NCI-H1436 treated with DMSO at 0.1 percent for 48 hours (cell line): ENCODE data around the gene HECTD2.
"Not testable (repeated sequence)": the region's sequence is repeated elsewhere in the genome, so short reads cannot be mapped to it uniquely, and the experiment has no call there.

Source experiments
- DNase-seq: peaks from one replicate; lab custom pipeline; 2025; lab: John Stamatoyannopoulos, UW

The HECTD2 gene

GRCh38 chr10:91412354-91413087 is 2.4 kb downstream of the HECTD2 start:
- DNase-seq: no peak

- DNase-seq: no peak
These were observed 5.7 kb downstream of the HECTD2 start for GRCh38 chr10:91415816-91416215.

DNA sequence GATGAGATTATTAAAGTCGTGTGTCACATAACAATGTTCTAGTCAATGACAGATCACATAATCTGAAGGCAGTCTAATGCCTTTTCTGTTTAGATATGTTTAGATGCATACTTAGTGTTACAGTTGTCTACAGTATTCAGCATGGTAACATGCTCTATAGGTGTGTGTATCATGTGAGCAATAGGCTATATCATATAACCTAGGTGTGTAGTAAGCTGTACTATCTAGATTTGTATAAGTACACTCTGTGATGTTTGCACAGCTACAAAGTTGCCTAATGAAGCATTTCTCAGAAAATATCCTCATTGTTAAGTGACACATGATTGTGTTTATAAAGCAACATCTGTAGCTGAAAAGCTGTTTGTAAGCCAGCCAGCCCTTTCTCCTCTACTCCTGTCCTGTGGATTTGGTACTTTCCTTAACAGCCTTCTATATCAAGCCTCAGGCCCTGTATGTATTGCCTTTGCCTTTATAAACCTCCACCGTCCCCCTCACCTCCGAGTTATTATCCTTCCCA is 6.3 kb downstream of the HECTD2 start:
- no peak for DNase-seq

- no peak for DNase-seq
These were observed 8.3 kb downstream of the HECTD2 start for GRCh38 chr10:91418416-91418815.

GRCh38 chr10:91420868-91421267 is 10.7 kb downstream of the HECTD2 start:
- no peak for DNase-seq

DNA sequence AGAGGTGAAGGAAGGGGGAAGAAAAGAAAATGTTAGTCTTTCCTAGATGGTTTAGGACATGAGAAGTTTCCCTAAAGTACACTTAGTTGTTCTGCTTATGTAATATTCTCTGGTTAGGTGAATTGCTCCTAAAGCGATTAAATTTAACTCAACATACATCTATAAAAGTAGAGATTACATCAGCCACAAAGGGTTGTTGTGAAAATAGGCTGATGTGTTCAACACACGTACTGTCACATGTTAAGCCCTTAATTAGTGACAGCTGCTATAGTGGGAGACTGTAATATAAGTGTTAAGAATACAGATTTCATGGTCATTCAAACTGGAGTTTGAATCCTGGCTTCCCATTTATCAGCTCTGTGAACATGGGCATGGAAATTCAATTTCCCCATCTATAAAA is 12.8 kb downstream of the HECTD2 start:
- DNase-seq: no peak

DNA sequence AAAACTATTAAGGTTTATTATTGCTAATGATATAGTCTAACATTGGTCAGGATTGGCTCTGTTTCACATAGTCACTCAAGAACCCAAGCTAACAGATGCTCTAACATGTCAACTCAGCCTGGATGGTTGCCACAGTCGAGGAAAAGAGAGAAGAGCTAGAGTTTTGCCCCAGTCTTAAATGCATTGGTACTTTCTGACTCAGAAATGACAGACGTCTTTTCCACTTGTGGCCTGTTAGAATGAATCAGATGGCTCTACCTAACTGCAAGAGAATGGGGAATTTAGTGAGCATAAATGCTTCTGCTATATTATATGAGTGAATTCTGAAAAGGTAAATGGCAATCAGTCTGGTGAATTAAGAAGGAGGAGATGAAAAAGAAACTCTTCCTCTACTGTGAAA is 13.9 kb downstream of the HECTD2 start:
- no peak for DNase-seq

- DNase-seq: no peak
These were observed 22.0 kb downstream of the HECTD2 start for GRCh38 chr10:91432175-91432574.

- no peak for DNase-seq
These were observed 23.5 kb downstream of the HECTD2 start for GRCh38 chr10:91433620-91434019.

GRCh38 chr10:91434041-91434440 is 23.9 kb downstream of the HECTD2 start:
- no peak for DNase-seq

GRCh38 chr10:91435241-91435640 is 25.1 kb downstream of the HECTD2 start:
- no peak for DNase-seq

GRCh38 chr10:91438228-91438627 is 28.1 kb downstream of the HECTD2 start:
- DNase-seq: not testable (repeated sequence)

DNA sequence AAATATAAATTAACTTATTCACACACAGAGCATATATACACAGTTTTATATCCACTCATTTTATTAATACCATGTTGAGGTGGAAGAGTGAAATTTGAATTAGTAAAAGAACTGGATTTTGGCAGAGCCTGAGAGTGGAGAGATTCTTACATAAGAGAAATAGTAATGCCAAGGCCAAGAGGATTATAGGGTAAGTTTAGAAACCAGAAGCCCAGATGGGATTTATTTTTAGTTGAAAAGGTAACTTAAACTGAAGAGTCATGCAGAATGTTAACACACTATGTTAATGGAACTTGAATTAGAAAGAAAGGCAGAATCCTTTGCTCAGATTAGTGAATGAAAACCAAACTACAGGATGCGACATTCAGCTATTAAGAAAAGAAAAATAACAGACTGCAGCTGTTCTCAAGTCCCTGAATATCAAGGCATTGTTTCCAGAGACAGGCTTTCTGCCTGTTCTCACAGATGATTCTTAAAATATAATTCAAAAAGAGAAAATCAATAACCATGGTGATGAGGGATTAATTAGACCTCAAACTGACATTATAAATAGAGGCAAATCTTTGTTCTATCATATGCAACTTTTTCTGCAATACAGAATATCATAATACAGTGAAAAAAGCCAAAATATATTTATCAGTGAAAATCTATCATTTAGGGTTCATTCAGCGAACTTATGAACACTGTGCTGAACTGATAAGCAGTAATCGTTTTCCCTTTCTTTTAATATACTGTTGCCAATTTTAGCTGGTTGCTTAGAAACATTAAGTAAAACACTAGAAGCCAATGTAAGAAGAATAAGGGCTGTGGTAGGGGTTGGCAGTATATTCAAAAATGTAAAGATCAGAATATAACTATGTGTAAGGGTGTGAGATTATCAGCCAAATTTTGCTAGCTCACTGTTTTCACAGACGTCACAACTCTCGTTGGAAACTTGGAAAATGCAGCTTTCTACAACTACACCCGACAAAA is 34.4 kb downstream of the HECTD2 start:
- no peak for DNase-seq

DNA sequence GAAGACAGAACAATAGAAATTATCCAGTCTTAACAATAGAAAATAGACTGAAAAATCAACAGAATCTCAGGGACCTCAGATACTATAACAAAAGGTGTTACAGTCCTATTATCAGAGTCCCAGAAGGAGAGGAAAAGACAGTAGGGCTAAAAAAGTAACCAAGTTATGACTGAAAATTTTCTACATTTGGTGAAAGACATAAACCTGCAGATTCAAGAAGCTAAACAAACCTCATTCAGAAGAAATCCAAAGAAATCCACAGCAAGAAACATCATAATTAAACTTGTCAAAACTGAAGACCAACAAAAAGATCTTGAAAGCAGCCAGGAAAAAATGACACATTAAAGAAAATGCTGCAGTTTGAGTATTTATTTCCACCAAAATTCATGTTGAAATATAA is 41.9 kb downstream of the HECTD2 start:
- no peak for DNase-seq

DNA sequence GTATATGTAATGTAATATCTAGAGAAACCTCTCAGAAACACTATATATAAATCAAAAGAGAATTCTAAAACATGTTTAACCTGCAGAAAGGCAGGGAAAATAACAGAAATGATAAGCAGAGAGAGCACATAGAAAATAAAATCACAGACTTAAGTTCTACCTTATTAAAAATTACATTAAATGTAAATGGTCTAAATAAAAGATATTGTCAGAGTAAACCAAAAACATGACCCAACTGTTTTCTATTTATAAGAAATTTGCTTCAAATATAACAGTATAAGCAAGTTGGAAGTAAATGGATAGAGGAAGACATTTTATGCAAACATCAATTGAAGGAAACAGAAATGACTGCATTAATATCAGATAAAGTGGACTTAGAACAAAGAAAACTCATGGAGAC is 43.4 kb downstream of the HECTD2 start:
- DNase-seq: no peak

GRCh38 chr10:91455135-91455534 is 45.0 kb downstream of the HECTD2 start:
- DNase-seq: not testable (repeated sequence)

GRCh38 chr10:91460681-91461080 is 50.5 kb downstream of the HECTD2 start:
- no peak for DNase-seq

- no peak for DNase-seq
These were observed 52.3 kb downstream of the HECTD2 start for GRCh38 chr10:91462423-91462822.

DNA sequence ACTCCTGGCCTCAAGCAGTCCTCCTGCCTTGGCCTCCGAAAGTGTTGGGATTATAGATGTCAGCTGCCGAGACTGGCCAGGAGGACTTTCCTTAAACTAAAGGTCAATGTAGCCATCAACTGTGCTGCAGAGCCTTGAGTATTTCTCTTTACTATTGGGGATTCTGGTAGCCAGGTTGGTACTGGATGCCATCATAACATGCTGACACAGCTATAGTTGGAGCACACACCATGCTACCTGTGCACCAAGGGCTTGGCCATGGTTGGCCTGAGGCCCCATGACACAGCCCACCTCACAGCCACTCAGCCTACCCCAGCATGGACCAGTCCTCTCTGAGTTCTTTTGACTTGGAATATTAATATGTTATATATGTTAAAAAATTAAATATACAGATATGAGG is 54.4 kb downstream of the HECTD2 start:
- no peak for DNase-seq

- DNase-seq: no peak
These were observed 55.1 kb downstream of the HECTD2 start for GRCh38 chr10:91465261-91465660.

- DNase-seq: no peak
These were observed 57.0 kb downstream of the HECTD2 start for GRCh38 chr10:91467114-91467513.

- no peak for DNase-seq
These were observed 61.5 kb downstream of the HECTD2 start for GRCh38 chr10:91471602-91472001.

DNA sequence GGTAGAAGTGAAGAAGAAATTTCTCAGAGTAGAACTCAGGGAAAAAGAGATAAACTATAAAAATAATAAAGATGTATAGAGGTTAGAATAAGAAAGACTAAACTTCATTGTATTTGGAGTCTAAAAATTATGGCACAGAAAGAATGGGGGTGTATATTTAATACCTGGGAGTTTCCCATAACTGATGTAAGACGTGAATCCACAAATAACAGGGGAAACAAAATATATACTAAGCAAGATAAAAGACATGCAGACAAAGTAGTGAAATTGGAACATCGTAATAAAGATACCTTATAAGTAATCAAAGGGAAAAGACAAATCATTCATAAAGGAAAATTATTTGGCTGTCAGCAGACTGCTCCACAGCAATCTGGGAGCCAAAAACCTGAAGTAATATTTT is 62.8 kb downstream of the HECTD2 start:
- DNase-seq: no peak
